ENCODE data around the gene PTTG1IP. TPM values are rescaled to one million over a fixed set of nuclear protein-coding genes. Genes with fewer than 3 reads are reported as not detected.

Gene PTTG1IP
- total and polyA plus RNA-seq, 4 experiments from 2014 or later = 84.8 to 110 (median 95.5) TPM

- Histone ChIP-seq H3K4me3 (ENCODE audit: low read length in 2 of 2) (no peak overlapping the region), H3K4me1 (ENCODE audit: insufficient read depth, low read length) (peaks cover 16% of the 10 kb centered on the region), H3K36me3 (ENCODE audit: insufficient read depth, low read length) (peaks cover 68% of the 10 kb centered on the region), H3K27ac (ENCODE audit: low read depth, low read length) (no peak overlapping the region), H3K9me3 (ENCODE audit: control insufficient read depth in 1 of 2, low read length in 2 of 2) (no peaks in the 10 kb centered on the region), H3K27me3 (ENCODE audit: insufficient read depth, low read length) (no peaks in the 10 kb centered on the region)
- Mint-ChIP-seq H3K4me1 (peaks cover 9 to 29% (median 14%) of the 10 kb centered on the region in 4 donors), H3K27ac (peak overlapping the region in 3 of 7 donors; percentile 21 to 68 (median 68)), H3K9me3 (no peaks in the 10 kb centered on the region), H3K4me3 (no peak overlapping the region), H3K36me3 (peaks cover 3 to 46% of the 10 kb centered on the region in 2 donors), H3K27me3 (no peaks in the 10 kb centered on the region)
- intact Hi-C loops (cut with micrococcal nuclease) = no loop called here
- ChIA-PET POLR2A (ENCODE audit: partially characterized antibody) (interaction anchor here (1.0 to 13.8 kb wide), 5 partner anchors 17 to 39 kb away, joined by 3 to 267 read pairs (median 3); partner anchors contain the start of gene PTTG1IP), CTCF (ENCODE audit: partially characterized antibody) (interaction anchor here (5.3 to 11.7 kb wide), 2 partner anchors 20 to 39 kb away, joined by 26 to 253 read pairs; no protein-coding TSS in a partner anchor)
- no peak for DNase-seq
These were observed 17.6 kb upstream of the PTTG1IP start for GRCh38 chr21:44890961-44891541.

GRCh38 chr21:44890338-44890931 is 16.9 kb upstream of the PTTG1IP start:
- H3K9me3 Mint-ChIP-seq = no peaks in the 10 kb centered on the region
- CTCF ChIA-PET (ENCODE audit: partially characterized antibody) = interaction anchor here (11.7 kb wide), 1 partner anchor 40 kb away, joined by 253 read pairs; no protein-coding TSS in a partner anchor
- H3K36me3 Mint-ChIP-seq = peaks cover 5 to 49% of the 10 kb centered on the region in 2 donors
- H3K27me3 Mint-ChIP-seq = no peaks in the 10 kb centered on the region
- POLR2A ChIA-PET (ENCODE audit: partially characterized antibody) = interaction anchor here (1.0 to 13.8 kb wide), 7 partner anchors 16 to 50 kb away, joined by 3 to 267 read pairs (median 3); partner anchors contain the start of gene PTTG1IP
- H3K4me3 Mint-ChIP-seq = no peak overlapping the region
- intact Hi-C loops (cut with micrococcal nuclease) = no loop called here
- no peak overlapping the region for H3K27ac ChIP-seq (ENCODE audit: low read depth, low read length)
- peaks cover 9 to 29% (median 14%) of the 10 kb centered on the region in 4 donors for H3K4me1 Mint-ChIP-seq
- no peak overlapping the region for H3K4me3 ChIP-seq (ENCODE audit: low read length in 2 of 2)
- H3K27me3 ChIP-seq (ENCODE audit: insufficient read depth, low read length) = no peaks in the 10 kb centered on the region
- peak overlapping the region in 3 of 7 donors; percentile 21 to 68 (median 68) for H3K27ac Mint-ChIP-seq
- peaks cover 16% of the 10 kb centered on the region for H3K4me1 ChIP-seq (ENCODE audit: insufficient read depth, low read length)
- DNase-seq = no peak
- peaks cover 70% of the 10 kb centered on the region for H3K36me3 ChIP-seq (ENCODE audit: insufficient read depth, low read length)
- H3K9me3 ChIP-seq (ENCODE audit: control insufficient read depth in 1 of 2, low read length in 2 of 2) = no peaks in the 10 kb centered on the region

GRCh38 chr21:44889625-44890337 is 16.3 kb upstream of the PTTG1IP start:
- Mint-ChIP-seq H3K4me3 (no peak overlapping the region), H3K9me3 (no peaks in the 10 kb centered on the region), H3K27me3 (no peaks in the 10 kb centered on the region), H3K36me3 (peaks cover 5 to 46% of the 10 kb centered on the region in 2 donors), H3K27ac (no peak overlapping the region), H3K4me1 (peaks cover 9 to 29% (median 14%) of the 10 kb centered on the region in 4 donors)
- H3K36me3 ChIP-seq (ENCODE audit: insufficient read depth, low read length) = peaks cover 67% of the 10 kb centered on the region
- ChIA-PET CTCF (ENCODE audit: partially characterized antibody) (interaction anchor here (1.2 to 11.7 kb wide), 2 partner anchors 13 to 40 kb away, joined by 4 to 253 read pairs; no protein-coding TSS in a partner anchor), POLR2A (ENCODE audit: partially characterized antibody) (interaction anchor here (1.1 to 13.8 kb wide), 6 partner anchors 8 to 51 kb away, joined by 3 to 267 read pairs (median 4); partner anchors contain the start of gene PTTG1IP)
- intact Hi-C loops (cut with micrococcal nuclease) = no loop called here
- H3K27me3 ChIP-seq (ENCODE audit: insufficient read depth, low read length) = no peaks in the 10 kb centered on the region
- DNase-seq = no peak
- no peak overlapping the region for H3K27ac ChIP-seq (ENCODE audit: low read depth, low read length)
- peaks cover 16% of the 10 kb centered on the region for H3K4me1 ChIP-seq (ENCODE audit: insufficient read depth, low read length)
- H3K9me3 ChIP-seq (ENCODE audit: control insufficient read depth in 1 of 2, low read length in 2 of 2) = no peaks in the 10 kb centered on the region
- H3K4me3 ChIP-seq (ENCODE audit: low read length in 2 of 2) = no peak overlapping the region

GRCh38 chr21:44888581-44889550 is 15.4 kb upstream of the PTTG1IP start:
- no peak overlapping the region for H3K4me3 ChIP-seq (ENCODE audit: low read length in 2 of 2)
- no peak overlapping the region for H3K27ac Mint-ChIP-seq
- H3K9me3 Mint-ChIP-seq = no peaks in the 10 kb centered on the region
- intact Hi-C loops (cut with micrococcal nuclease) = no loop called here
- ChIA-PET POLR2A (ENCODE audit: partially characterized antibody) (interaction anchor here (1.3 to 13.8 kb wide), 3 partner anchors 9 to 41 kb away, joined by 5 to 267 read pairs (median 5); no protein-coding TSS in a partner anchor), CTCF (ENCODE audit: partially characterized antibody) (interaction anchor here (1.2 kb wide), 1 partner anchor 12 kb away, joined by 4 read pairs; no protein-coding TSS in a partner anchor)
- peaks cover 8 to 24% (median 13%) of the 10 kb centered on the region in 4 donors for H3K4me1 Mint-ChIP-seq
- peaks cover 16% of the 10 kb centered on the region for H3K4me1 ChIP-seq (ENCODE audit: insufficient read depth, low read length)
- H3K36me3 ChIP-seq (ENCODE audit: insufficient read depth, low read length) = peaks cover 58% of the 10 kb centered on the region
- no peak for DNase-seq
- H3K27me3 ChIP-seq (ENCODE audit: insufficient read depth, low read length) = no peaks in the 10 kb centered on the region
- H3K27me3 Mint-ChIP-seq = no peaks in the 10 kb centered on the region
- no peak overlapping the region for H3K27ac ChIP-seq (ENCODE audit: low read depth, low read length)
- H3K36me3 Mint-ChIP-seq = peaks cover 5 to 41% of the 10 kb centered on the region in 2 donors
- H3K9me3 ChIP-seq (ENCODE audit: control insufficient read depth in 1 of 2, low read length in 2 of 2) = no peaks in the 10 kb centered on the region
- no peak overlapping the region for H3K4me3 Mint-ChIP-seq

GRCh38 chr21:44887807-44888580 is 14.5 kb upstream of the PTTG1IP start:
- H3K4me3 ChIP-seq (ENCODE audit: low read length in 2 of 2) = no peak overlapping the region
- H3K27me3 ChIP-seq (ENCODE audit: insufficient read depth, low read length) = no peaks in the 10 kb centered on the region
- POLR2A ChIA-PET (ENCODE audit: partially characterized antibody) = interaction anchor here (1.7 to 13.8 kb wide), 3 partner anchors 9 to 42 kb away, joined by 4 to 267 read pairs (median 5); no protein-coding TSS in a partner anchor
- Mint-ChIP-seq H3K9me3 (no peaks in the 10 kb centered on the region), H3K4me3 (no peak overlapping the region), H3K36me3 (peaks cover 5 to 32% of the 10 kb centered on the region in 2 donors), H3K27me3 (no peaks in the 10 kb centered on the region), H3K27ac (no peak overlapping the region), H3K4me1 (peaks cover 3 to 17% (median 7%) of the 10 kb centered on the region in 4 donors)
- no peak for DNase-seq
- no peak overlapping the region for H3K27ac ChIP-seq (ENCODE audit: low read depth, low read length)
- H3K4me1 ChIP-seq (ENCODE audit: insufficient read depth, low read length) = peaks cover 7% of the 10 kb centered on the region
- intact Hi-C loops (cut with micrococcal nuclease) = no loop called here
- CTCF ChIA-PET (ENCODE audit: partially characterized antibody) = interaction anchor here (1.6 kb wide), 1 partner anchor 87 kb away, joined by 3 read pairs; the partner anchor contains the start of gene UBE2G2
- peaks cover 57% of the 10 kb centered on the region for H3K36me3 ChIP-seq (ENCODE audit: insufficient read depth, low read length)
- H3K9me3 ChIP-seq (ENCODE audit: control insufficient read depth in 1 of 2, low read length in 2 of 2) = no peaks in the 10 kb centered on the region
